HG02610 (cell line): Measurements from ENCODE around the gene WDR17.

Source experiments
- ATAC-seq: cut with Tn5 transposase; IDR thresholded peaks from one replicate; pipeline ENCODE4 v1.9.1; 2021; ENCODE audit warnings: mild to moderate bottlenecking, moderate library complexity; ENCODE audit not compliant: unreplicated experiment

Gene WDR17

GRCh38 chr4:176065435-176066291, at the start of gene WDR17:
TSS of gene WDR17 (plus strand) at chr4:176065841. CDS start at chr4:176111581, 45,740 bp downstream.
- peak; percentile 100 for ATAC-seq

- no peak for ATAC-seq
These were observed 49.0 kb upstream of the WDR17 start for GRCh38 chr4:176016601-176017000.

GRCh38 chr4:176020481-176021085, 45.1 kb upstream of the WDR17 start:
- ATAC-seq, result no peak

GRCh38 chr4:176030391-176030790, 35.2 kb upstream of the WDR17 start:
- no peak for ATAC-seq

DNA sequence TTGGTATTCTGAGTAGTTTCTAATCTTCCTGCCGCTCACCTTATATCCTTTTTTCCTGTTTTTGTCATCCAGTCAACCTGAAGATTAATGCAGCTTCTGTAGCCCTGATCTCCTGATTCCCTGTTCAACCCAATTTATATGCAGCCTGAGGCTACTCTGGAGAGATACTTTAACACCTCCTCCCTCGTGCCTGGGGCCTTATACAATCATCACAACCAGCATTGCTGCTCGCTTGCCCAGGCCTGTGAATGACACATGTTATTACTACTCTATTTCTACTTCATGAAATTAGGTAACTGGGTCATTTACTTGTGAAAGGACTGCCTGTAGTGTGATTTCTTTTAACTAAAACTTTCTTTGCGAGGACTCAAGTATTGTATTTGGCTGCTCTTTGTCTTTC, 33.7 kb upstream of the WDR17 start:
- ATAC-seq, result no peak

- no peak for ATAC-seq
These were observed 33.2 kb upstream of the WDR17 start for GRCh38 chr4:176032454-176032853.

DNA sequence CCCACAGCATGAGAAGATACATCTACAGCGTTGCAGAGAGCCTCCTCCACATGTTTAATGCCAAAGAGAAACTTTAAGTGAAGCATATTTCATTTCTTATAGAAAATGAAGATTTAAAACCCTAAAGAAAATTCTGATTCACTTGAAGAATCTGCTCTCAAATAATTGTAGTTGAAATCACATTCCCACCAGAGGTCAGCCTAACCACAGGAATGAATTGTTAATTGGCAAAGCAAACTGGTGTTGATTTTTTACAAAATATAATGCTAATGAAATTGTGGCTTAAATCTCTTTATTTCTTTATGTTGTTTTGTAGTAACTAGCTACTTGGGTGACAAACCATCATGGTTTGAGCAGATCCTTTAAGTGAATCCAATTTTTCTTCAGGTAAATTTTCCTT, 31.1 kb upstream of the WDR17 start:
- ATAC-seq, result no peak

DNA sequence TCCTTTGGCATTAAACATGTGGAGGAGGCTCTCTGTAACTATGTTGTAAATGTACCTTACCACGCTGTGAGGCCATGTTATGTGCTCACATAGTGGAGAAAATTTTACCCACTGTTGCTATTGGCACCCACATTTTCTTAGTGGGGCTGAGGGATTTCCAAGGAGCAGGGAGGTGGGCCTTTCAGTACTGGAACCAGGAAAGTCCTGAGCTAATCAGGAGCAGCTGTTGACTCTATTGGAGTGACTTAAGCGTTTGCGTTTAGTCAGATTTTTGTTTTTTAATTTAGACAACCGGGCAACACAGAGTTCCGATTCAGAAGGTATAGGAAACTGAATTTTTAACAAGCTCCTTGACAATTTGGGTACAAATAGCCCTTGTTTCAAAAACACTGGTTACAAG, 30.7 kb upstream of the WDR17 start:
- no peak for ATAC-seq

GRCh38 chr4:176036585-176037205, 28.9 kb upstream of the WDR17 start:
- ATAC-seq, result peak; percentile 88

- ATAC-seq, result no peak
These were observed 26.9 kb upstream of the WDR17 start for GRCh38 chr4:176038789-176039188.

DNA sequence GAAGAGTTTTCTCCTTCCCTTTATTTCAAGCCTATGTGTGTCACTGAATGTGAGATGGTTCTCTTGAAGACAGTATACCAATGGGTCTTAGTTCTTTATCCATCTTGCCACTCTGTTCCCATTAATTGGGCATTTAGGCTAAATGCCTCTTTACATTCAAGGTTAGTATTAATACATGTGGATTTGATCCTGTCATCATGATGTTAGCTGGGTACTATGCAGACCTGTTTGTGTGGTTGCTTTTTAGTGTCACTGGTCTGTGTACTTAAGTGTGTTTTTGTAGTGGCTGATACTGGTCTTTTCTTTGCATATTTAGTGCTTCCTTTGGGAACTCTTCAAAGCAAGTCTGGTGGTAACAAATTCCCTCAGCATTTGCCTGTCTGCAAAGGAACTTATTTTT, 23.4 kb upstream of the WDR17 start:
- ATAC-seq, result no peak

DNA sequence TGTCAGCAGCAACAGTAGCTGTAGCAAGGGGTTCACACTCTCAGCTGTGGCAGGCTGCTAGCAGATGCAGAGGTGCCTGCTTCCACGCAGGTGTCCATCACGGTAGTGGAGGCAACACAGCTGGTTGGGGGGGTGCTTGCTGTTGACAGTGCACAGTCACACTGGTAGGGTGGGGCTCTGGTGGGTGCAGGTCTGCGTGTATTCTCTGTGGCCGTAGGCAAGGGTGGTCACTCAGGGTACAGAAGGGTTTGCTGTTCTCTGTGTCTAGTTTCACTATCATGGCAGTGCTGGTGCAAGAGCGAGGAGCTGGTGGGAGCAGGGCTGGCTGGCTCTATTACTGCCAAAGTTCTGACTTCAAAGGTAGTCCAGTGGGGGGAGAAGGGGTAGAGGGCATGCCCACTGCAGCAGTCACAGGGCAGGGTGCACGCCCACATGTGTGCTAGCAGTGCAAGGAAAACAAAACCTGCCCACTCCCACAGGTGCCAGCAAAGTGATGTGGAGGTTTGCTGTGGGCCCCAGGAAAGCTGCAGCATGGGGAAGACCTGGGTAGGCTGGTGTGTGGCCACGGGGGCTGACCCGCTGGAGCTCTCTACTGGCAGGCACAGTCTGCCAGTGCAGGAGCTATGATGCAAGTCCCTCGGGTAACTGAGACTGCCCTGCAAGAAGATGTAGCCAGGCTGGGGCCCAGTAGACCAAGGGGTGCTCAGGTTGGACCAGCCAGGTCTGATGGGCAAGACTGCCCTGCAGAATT, 21.6 kb upstream of the WDR17 start:
- no peak for ATAC-seq

GRCh38 chr4:176044589-176044951, 21.1 kb upstream of the WDR17 start:
- no peak for ATAC-seq

- no peak for ATAC-seq
These were observed 17.0 kb upstream of the WDR17 start for GRCh38 chr4:176048631-176049030.

DNA sequence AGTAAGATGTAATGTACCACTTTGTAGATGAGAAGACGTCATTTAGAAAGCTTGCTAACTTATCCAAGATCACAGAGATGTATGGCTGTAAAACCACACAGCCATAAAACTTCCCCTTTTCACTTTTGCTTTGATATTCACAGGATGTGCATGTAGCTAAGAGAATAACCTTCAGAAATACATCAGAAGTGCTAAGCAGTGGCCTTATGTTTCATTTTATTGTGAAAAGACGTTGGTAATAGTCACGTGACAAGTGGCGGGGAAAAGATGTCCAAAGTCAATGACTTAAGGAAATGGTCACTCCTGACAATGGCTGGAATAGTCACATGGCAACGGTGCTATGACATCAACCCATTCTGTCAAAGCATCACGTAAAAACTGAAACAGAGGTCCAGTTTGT, 12.9 kb upstream of the WDR17 start:
- ATAC-seq, result peak; percentile 99

- ATAC-seq, result no peak
These were observed 11.9 kb upstream of the WDR17 start for GRCh38 chr4:176053785-176054184.

- no peak for ATAC-seq
These were observed 10.7 kb upstream of the WDR17 start for GRCh38 chr4:176054942-176055341.

- ATAC-seq, result no peak
These were observed 1.9 kb upstream of the WDR17 start for GRCh38 chr4:176063718-176064117.

- ATAC-seq, result no peak
These were observed 1.1 kb upstream of the WDR17 start for GRCh38 chr4:176064539-176064938.

DNA sequence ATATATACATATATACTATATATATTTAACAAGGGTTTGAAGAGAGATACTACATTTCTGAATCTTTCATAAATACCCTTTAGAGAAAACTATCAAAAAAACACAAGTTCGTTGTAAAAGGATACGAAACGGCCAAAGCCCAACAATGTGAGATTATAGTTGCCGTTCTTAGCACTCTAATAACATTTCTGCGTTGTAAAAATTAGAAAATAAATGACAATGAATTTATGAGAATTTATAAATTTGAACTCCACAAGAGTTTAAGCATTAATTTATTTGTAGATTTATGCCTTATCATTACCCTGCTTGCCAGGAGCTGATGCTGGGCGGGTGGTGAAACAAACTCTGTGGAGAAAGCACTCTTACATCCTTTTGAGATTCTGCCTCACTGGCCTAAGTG, 1.1 kb downstream of the WDR17 start:
- ATAC-seq, result no peak

GRCh38 chr4:176077561-176077960, 11.9 kb downstream of the WDR17 start:
- no peak for ATAC-seq
